Embryonic facial prominence (tissue), 1 donor: ENCODE results near the gene FGD5.
"Not testable (repeated sequence)": the region's sequence is repeated elsewhere in the genome, so short reads cannot be mapped to it uniquely, and the experiment has no call there.

Experiments used
- DNase-seq: peaks from one replicate; pipeline ENCODE4 v3.0.0-alpha.2; 2016; ENCODE audit errors: extremely low spot score

The FGD5 gene

DNA sequence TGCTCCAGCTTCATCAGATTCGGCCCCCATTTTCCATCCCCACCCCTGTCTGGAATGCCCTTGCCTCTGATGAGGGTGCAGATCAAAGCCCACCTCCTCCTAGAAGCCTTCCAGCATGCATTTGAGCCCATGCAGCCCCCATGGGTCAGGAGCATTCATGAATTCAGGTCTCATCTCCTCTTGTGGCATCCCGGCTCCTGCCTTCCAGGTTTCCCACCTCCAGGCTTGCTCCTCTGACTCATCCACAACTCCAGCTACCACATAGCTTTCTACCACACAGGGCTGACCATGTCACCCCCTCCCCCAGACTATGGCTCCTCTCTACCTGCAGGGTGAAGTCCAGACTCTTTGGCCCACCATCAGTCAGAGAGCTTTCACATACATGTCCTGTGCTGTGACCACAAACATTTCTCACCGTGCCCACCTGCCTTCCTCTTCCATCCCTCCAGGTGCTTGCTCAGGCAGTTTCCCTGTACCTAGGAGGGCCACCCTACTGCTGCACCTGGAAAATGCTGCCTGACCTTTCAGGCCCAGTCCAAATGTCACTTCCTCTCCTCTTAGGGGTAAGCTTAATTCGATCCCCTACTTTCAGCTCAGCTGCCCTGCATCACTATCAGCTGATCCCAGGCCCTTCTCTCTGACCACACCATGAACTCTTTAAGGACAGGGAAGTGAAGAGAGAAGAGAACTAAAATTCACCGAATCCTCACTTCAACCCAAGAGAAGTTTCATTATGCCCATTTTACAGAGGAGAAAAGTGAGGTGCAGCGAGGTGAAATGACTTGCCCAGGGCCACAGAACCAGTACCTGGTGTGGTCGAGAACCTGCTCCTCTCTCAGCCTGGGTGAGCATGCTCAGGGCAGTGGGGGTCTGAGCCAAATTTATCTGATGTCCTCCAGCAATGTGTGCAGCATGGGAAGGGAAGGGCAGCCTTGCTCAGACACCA is 13.7 kb upstream of the FGD5 start:
- DNase-seq, result no peak

- DNase-seq, result no peak
Observed at GRCh38 chr3:14805961-14806537, 12.7 kb upstream of the FGD5 start.

GRCh38 chr3:14806641-14807263 is 12.0 kb upstream of the FGD5 start:
- no peak for DNase-seq

DNA sequence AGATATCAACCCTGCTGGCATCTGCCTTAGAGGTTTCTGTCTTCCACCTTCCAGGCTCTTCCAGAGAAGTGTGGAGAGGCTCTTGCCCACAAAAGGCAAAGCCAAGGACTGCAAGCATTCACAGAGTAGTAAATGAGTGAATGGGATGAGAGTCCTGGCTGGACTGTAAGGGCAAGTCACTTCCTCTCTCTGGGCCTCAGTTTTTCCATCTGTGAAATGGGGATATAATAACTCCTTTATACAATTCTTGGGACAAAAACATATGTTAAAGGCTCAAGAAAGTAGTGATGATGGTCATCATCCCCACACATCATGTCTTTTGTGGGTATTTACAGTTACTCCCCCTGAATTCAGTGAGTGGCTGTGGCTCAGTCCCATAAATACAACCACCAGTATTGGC is 10.7 kb upstream of the FGD5 start:
- no peak for DNase-seq

GRCh38 chr3:14808502-14809266 is 10.1 kb upstream of the FGD5 start:
- no peak for DNase-seq

DNA sequence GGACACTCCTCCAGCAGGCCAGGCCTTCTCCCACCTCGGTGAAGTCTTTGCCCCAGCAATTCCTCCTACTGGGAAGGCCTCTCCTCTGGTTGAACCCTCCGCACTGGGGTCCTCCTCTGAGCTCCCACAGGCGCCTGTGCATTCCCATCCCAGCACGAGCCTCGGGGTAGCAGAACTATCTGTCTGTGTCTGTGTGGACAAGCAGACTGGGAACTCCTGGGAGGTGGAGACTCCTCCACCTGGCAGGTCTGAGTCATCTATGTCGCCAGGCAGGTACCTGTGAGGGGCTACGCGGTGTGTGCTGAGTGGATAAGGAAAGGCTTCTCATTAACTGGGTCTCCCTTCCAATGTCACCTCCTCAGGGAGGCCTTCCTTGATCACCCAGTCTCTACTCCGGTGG is 9.2 kb upstream of the FGD5 start:
- not testable (repeated sequence) for DNase-seq

DNA sequence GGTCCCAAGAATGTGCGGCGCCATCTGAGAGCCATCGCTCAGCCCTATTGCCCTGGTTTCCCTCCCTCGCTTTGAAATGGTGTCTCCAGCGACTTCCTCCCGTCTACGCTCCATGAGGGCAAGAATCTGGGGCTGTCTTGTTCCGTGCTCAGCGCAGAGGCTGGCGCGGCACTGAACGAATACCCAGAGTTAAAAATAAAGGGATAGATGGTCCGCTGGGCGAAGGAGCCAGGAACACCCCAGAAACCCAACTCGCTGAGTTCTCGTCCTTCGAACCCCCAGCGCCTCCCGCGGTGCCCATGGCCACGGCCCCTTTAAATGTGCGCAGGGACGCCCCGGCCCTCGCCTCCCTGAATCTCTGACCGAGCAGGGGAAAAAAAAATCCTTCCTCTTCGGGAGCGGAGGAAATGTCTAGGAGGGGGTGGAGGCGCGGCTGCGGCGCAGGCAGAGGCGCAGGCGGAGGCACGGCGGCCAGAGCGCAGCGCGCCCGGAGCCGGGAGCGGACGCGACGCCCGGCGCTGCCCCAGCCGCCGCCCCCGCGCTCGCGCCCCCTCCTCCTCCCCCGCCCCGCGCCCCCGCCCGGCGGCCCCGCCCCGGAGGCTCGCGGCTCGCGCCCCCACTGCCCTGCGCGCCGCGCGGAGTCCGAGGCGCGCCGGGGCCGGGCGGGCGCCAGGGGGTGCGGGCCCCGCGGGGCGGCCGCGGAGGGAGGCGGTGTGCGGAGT is 8.5 kb upstream of the FGD5 start:
- DNase-seq, result no peak

GRCh38 chr3:14810801-14811661 is 7.7 kb upstream of the FGD5 start:
- DNase-seq, result no peak

GRCh38 chr3:14811684-14812083 is 7.1 kb upstream of the FGD5 start:
- no peak for DNase-seq

- no peak for DNase-seq
Observed at GRCh38 chr3:14812196-14812790, 6.5 kb upstream of the FGD5 start.

DNA sequence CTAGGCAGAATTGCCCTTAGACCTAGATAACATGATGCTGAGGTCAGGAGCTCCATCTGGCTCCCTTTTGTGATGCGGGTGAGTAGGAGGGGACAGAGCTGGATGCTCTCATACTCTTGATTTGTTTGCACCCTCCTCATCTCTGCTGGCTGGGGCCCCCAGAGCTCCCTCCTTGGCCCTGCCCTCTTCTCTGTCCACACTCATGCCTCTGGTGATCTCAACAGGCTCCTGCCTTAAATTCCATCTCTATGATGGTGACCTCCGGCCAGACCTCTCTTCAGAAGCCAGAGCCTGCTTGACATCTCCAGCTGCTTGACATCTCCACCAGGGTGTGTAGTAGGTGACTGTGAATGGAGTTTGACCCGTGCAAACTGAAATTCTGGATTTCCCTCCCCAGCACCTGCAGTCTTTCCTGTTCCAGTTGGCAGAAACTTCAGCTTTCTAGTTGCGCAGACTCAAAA is 4.3 kb upstream of the FGD5 start:
- no peak for DNase-seq

- DNase-seq, result no peak
Observed at GRCh38 chr3:14816359-14816758, 2.4 kb upstream of the FGD5 start.

DNA sequence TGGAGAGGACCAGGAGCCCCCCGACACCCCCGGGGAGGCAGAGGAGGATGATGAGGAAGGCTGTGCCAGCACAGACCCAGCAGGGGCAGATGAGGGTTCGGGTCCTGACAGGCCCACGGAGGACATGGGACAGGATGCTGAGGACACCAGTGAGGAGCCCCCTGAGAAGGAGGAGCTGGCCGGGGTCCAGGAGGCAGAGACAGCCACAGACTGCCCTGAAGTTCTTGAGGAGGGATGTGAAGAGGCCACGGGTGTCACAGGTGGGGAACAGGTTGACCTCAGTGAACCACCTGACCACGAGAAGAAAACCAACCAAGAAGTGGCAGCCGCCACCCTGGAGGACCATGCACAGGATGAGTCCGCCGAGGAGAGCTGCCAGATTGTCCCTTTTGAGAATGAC is 909 bp downstream of the FGD5 start:
- no peak for DNase-seq

DNA sequence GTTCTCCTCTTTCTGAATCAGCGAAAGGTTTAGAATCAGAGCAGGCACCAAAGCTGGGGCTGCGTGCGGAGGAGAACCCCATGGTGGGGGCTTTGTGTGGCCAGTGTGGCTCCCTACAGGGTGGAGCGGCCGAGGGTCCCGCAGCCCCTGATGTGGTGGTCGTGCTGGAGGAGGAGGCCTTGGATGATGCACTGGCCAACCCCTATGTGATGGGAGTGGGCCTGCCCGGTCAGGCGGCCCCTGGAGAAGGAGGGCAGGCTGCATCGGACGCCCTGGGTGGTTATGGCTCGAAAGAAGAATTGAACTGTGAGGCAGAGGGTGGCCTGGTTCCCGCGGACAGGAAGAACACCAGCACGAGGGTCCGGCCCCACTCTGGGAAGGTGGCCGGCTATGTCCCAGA is 1.4 kb downstream of the FGD5 start:
- no peak for DNase-seq

GRCh38 chr3:14821151-14821550 is 2.4 kb downstream of the FGD5 start:
- DNase-seq, result no peak

DNA sequence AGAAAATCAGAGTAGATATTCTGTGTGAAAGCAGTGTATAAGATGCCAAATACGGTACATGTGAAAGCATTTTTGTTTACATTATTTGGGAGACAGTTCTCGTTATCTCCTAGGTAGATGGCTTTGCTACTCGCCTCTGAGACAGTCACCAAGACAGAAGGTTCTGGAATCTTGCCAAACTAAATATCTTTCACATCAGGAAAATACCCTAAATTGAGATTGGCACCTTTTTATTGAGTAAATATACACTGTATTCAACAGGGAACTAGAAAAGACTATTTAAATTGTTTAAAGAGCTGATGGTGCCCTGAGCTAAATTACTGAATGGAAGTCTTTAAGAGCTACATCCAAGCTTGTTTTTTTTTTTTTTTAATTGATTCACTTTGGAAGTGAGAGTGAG is 3.4 kb downstream of the FGD5 start:
- DNase-seq, result no peak

- DNase-seq, result no peak
Observed at GRCh38 chr3:14822670-14823390, 4.1 kb downstream of the FGD5 start.

- no peak for DNase-seq
Observed at GRCh38 chr3:14823393-14823792, 4.6 kb downstream of the FGD5 start.

DNA sequence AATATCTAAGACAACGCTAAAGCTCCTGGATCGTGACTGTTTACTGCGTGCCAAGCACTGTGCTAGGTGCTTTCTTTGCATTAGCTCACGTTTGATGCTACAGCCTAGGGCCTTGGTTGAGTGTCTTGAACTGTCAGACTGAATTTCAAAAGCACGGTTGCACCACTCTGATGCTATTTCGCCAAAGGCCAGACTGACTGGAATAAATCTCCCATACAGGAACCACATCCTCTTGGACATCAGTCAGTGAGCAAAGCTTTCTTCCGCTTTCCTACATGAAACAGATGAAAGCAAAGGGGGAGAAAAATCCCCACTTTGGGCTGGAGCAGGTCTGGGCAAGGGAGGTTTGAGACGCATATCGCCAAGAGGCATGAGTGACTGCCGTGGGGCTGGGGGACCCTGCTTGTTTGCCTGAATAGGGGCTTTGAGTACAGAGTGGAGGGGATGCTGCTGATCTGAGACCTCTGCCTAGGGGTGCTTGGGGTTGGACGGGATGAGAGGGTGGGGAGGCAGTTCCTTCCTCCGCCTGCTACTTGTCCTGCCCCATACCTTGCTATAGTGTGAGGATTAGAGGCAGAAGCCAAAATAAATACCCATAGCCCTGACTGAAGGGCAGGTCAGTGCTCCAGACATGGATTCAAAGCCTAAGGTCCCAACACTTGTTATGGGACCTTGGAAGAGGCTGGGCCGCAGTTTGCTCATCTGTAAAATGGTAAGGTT is 5.3 kb downstream of the FGD5 start:
- no peak for DNase-seq
